Calu3 (cell line): ENCODE data around the gene DNMT3L. TPM values are rescaled to one million over a fixed set of nuclear protein-coding genes. Genes with fewer than 3 reads are reported as not detected.

ENCODE experiments used
- BruUV-seq: library from RNA; stranded (reverse); fragments of 400-500 nt; replicated peaks from 2 replicates; lab custom pipeline; 2021; lab: Mats Ljungman, UMichigan
- CTCF ChIA-PET: fragments of 300-600 bp; sonication (Branson Sonifier 250); formaldehyde crosslinking; loops from one replicate; lab custom pipeline; 2022; ENCODE audit warnings: antibody characterized with exemption; lab: Charles Lee
- DNase-seq: peaks from one replicate; pipeline ENCODE4 v3.0.0; 2022
- H3K27ac Mint-ChIP-seq: one replicate; pipeline ENCODE4 v1.8.0; 2022; ENCODE audit warnings: mixed read lengths; ENCODE audit not compliant: unreplicated experiment
- H3K27me3 Mint-ChIP-seq: one replicate; pipeline ENCODE4 v1.8.0; 2022; ENCODE audit warnings: mixed read lengths; ENCODE audit not compliant: unreplicated experiment
- H3K36me3 Mint-ChIP-seq: one replicate; pipeline ENCODE4 v1.8.0; 2022; ENCODE audit warnings: mild to moderate bottlenecking, moderate library complexity, mixed read lengths; ENCODE audit not compliant: insufficient read depth, unreplicated experiment
- H3K4me1 Mint-ChIP-seq: one replicate; pipeline ENCODE4 v1.8.0; 2022; ENCODE audit warnings: mild to moderate bottlenecking, low read depth, mixed read lengths; ENCODE audit not compliant: unreplicated experiment
- H3K4me3 Mint-ChIP-seq: one replicate; pipeline ENCODE4 v1.8.0; 2022; ENCODE audit warnings: mild to moderate bottlenecking, low read depth, moderate library complexity, mixed read lengths; ENCODE audit not compliant: unreplicated experiment
- H3K9me3 Mint-ChIP-seq: one replicate; pipeline ENCODE4 v1.8.0; 2022; ENCODE audit warnings: low read depth, mixed read lengths; ENCODE audit not compliant: unreplicated experiment
- CTCF ChIP-seq: fragments of 200-600 bp; IDR thresholded peaks from one replicate; pipeline ENCODE4 v1.8.0; 2022; ENCODE audit warnings: antibody characterized with exemption; ENCODE audit not compliant: unreplicated experiment
- intact Hi-C: fragments of 100-400 bp; cut with micrococcal nuclease; formaldehyde crosslinking; loops from one replicate; pipeline ENCODE4 v1.10.0; 2022; ENCODE audit not compliant: unreplicated experiment
- total RNA-seq: library from RNA; stranded (reverse); gene quantifications from 2 replicates; pipeline ENCODE4 v1.2.3, GENCODE V29; 2022

Gene DNMT3L
- total RNA-seq, 1 experiment from 2014 or later, result not detected

GRCh38 chr21:44290327-44291077 lies 28.8 kb upstream of the DNMT3L start:
- H3K4me3 Mint-ChIP-seq, result no peak overlapping the region
- no peak overlapping the region for H3K27ac Mint-ChIP-seq
- TF ChIP-seq CTCF, result no peak
- CTCF ChIA-PET, result no interaction called here
- no TSS peak for BruUV-seq
- H3K36me3 Mint-ChIP-seq, result peaks cover 13% of the 10 kb centered on the region
- H3K9me3 Mint-ChIP-seq, result no peaks in the 10 kb centered on the region
- H3K4me1 Mint-ChIP-seq, result no peaks in the 10 kb centered on the region
- intact Hi-C loops, result no loop called here
- DNase-seq, result no peak
- peaks cover 60% of the 10 kb centered on the region for H3K27me3 Mint-ChIP-seq

DNA sequence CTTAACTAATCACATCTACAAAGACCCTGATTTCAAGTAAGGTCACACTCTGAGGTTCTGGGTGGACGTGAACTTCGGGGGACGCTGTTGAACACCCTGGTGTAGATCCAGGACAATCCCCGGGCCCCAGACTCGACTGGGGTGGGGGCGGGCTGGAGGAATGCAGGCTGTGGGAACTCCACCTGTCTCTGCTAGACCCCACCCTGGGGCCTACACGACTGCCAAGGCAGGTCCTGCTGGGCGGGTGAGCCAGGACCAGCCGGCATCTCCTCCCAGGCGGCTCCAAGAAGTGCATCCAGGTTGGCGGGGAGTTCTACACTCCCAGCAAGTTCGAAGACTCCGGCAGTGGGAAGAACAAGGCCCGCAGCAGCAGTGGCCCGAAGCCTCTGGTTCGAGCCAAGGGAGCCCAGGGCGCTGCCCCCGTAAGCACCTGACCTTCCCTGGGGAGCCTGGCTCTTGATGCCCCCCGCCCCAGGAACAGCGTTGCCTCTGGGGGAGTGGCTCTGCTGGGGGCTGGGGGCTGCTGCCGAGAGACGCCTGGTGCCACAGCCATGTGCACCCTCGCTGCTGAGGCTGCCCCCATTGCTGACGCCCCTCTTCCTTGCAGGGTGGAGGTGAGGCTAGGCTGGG lies 27.8 kb upstream of the DNMT3L start:
- BruUV-seq, result no TSS peak
- Mint-ChIP-seq H3K27me3 (peaks cover 60% of the 10 kb centered on the region), H3K4me1 (no peaks in the 10 kb centered on the region), H3K9me3 (no peaks in the 10 kb centered on the region), H3K4me3 (no peak overlapping the region), H3K27ac (no peak overlapping the region), H3K36me3 (peaks cover 13% of the 10 kb centered on the region)
- DNase-seq, result no peak
- CTCF ChIA-PET, result no interaction called here
- no peak for TF ChIP-seq CTCF
- intact Hi-C loops, result no loop called here

DNA sequence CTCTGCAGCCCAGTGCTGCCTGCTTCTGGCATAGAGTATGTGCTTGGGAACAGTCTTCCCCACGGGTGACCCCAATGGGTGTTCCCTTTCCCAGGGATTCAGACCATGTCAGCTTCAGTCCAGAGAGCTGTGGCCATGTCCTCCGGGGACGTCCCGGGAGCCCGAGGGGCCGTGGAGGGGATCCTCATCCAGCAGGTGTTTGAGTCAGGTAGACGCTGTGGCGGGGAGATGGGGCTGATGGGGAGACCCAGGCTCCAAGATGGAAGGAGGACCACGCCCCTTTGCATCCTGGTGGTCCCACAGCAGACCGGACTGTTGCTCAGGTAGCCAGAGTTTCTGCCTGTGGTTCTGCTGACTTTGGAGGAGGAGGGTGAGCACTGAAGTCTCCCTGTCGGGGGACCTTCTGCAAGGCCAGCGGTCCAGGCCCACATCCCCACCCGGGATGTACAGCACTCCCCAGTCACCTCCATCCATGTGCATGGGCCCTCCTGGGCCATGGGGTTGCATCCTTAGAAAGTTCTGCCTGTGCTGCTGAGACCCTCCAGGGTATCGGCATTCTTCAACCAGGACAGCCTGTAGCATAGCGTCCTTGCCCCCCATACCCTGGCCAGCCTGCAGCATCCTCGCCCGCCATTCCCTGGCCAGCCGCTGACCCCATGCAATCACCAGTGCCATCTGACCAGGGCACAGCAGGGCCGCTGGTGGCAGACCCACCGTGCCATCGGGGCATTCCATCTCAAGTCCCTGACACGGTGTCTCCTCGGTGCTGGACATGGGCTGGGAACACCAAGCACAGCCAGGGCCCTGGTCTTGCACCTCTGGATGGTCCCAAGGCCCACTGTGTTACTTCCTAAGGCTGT lies 26.8 kb upstream of the DNMT3L start:
- BruUV-seq, result no TSS peak
- peaks cover 70% of the 10 kb centered on the region for H3K27me3 Mint-ChIP-seq
- H3K27ac Mint-ChIP-seq, result no peak overlapping the region
- no peak for DNase-seq
- no peak overlapping the region for H3K4me3 Mint-ChIP-seq
- H3K36me3 Mint-ChIP-seq, result peaks cover 13% of the 10 kb centered on the region
- no peaks in the 10 kb centered on the region for H3K4me1 Mint-ChIP-seq
- TF ChIP-seq CTCF, result no peak
- no peaks in the 10 kb centered on the region for H3K9me3 Mint-ChIP-seq
- intact Hi-C loops, result no loop called here
- CTCF ChIA-PET, result no interaction called here

- no peak for TF ChIP-seq CTCF
- peaks cover 74% of the 10 kb centered on the region for H3K27me3 Mint-ChIP-seq
- H3K4me3 Mint-ChIP-seq, result no peak overlapping the region
- no peak for DNase-seq
- CTCF ChIA-PET, result no interaction called here
- BruUV-seq, result no TSS peak
- H3K27ac Mint-ChIP-seq, result no peak overlapping the region
- no peaks in the 10 kb centered on the region for H3K9me3 Mint-ChIP-seq
- intact Hi-C loops, result no loop called here
- no peaks in the 10 kb centered on the region for H3K4me1 Mint-ChIP-seq
- peaks cover 8% of the 10 kb centered on the region for H3K36me3 Mint-ChIP-seq
Observed at GRCh38 chr21:44286716-44287632, 25.3 kb upstream of the DNMT3L start.
